H1 (cell line): ENCODE measurements around the gene PRPF4. TPM values are rescaled to one million over a fixed set of nuclear protein-coding genes. Genes with fewer than 3 reads are reported as not detected.

Experiments
- polyA plus RNA-seq, 7 experiments: library from polyadenylated mRNA; depleted of rRNA in 3 of 7; stranded (reverse) in 5 of 7; unstranded in 2 of 7; fragments of >200 nt in 5 of 7; fragments of 200-250 nt in 2 of 7; gene quantifications; 1 replicate in 5 of 7; 2 replicates in 1 of 7; 4 replicates in 1 of 7; pipeline versions ENCODE4 v1.2.1 to v1.2.3, GENCODE V29; 2011 to 2013; ENCODE audit warnings: missing spikeins in 2 of 7, mixed read lengths in 2 of 7
- total RNA-seq: library from RNA; stranded (reverse); fragmentation: NEBNext Ultra II Directional; extraction: Animal tissue kit (Norgen Biotek cat#: 25700); gene quantifications from 2 replicates; pipeline ENCODE4 v1.2.1, GENCODE V29; 2021

PRPF4 gene
- total and polyA plus RNA-seq, 2 of the 8 experiments (the other 6 are each of a cell fraction or from before 2014, with no cell fraction given): 15.2 to 33.4 TPM

Other genes starting within 250 kb of the PRPF4 start
- 4.4 and 5.1 TPM in 2 replicates for gene ZFP37, start 218.9 kb upstream of the PRPF4 start, total RNA-seq
- gene ZFP37, start 218.9 kb upstream of the PRPF4 start, polyA plus RNA-seq (2011; rRNA removed): 0.25 and 0.38 TPM in 2 replicates
- gene SLC31A2, start 124.7 kb upstream of the PRPF4 start, total RNA-seq: 1.5 and 2.0 TPM in 2 replicates
- gene SLC31A2, start 124.7 kb upstream of the PRPF4 start, polyA plus RNA-seq (2011; rRNA removed): 2.3 and 2.9 TPM in 2 replicates
- 13.8 and 13.9 TPM in 2 replicates for gene FKBP15, start 54.4 kb upstream of the PRPF4 start, total RNA-seq
- gene FKBP15, start 54.4 kb upstream of the PRPF4 start, polyA plus RNA-seq (2011; rRNA removed): 9.9 and 13.1 TPM in 2 replicates
- 40.7 and 40.8 TPM in 2 replicates for gene SLC31A1, start 54.1 kb upstream of the PRPF4 start, total RNA-seq
- 13.8 and 23.9 TPM in 2 replicates for gene SLC31A1, start 54.1 kb upstream of the PRPF4 start, polyA plus RNA-seq (2011; rRNA removed)
- gene CDC26, start 86 bp upstream of the PRPF4 start, total RNA-seq: 41.9 and 42.8 TPM in 2 replicates
- gene CDC26, start 86 bp upstream of the PRPF4 start, polyA plus RNA-seq (2011; rRNA removed): 15.3 and 31.5 TPM in 2 replicates
- gene RNF183, start 27.7 kb downstream of the PRPF4 start, total RNA-seq: not detected in 2 replicates
- 0.15 and 0.41 TPM in 2 replicates for gene RNF183, start 27.7 kb downstream of the PRPF4 start, polyA plus RNA-seq (2011; rRNA removed)
- gene WDR31, start 64.6 kb downstream of the PRPF4 start, total RNA-seq: 0.28 and 0.40 TPM in 2 replicates
- gene WDR31, start 64.6 kb downstream of the PRPF4 start, polyA plus RNA-seq (2011; rRNA removed): 0.27 and 0.33 TPM in 2 replicates
- gene BSPRY, start 73.9 kb downstream of the PRPF4 start, total RNA-seq: 5.5 and 6.5 TPM in 2 replicates
- gene BSPRY, start 73.9 kb downstream of the PRPF4 start, polyA plus RNA-seq (2011; rRNA removed): 10.9 and 12.1 TPM in 2 replicates
- 10.4 and 12.1 TPM in 2 replicates for gene HDHD3, start 101.3 kb downstream of the PRPF4 start, total RNA-seq
- gene HDHD3, start 101.3 kb downstream of the PRPF4 start, polyA plus RNA-seq (2011; rRNA removed): 25.3 and 26.9 TPM in 2 replicates
- gene ALAD, start 125.6 kb downstream of the PRPF4 start, total RNA-seq: 13.0 and 15.3 TPM in 2 replicates
- gene ALAD, start 125.6 kb downstream of the PRPF4 start, polyA plus RNA-seq (2011; rRNA removed): 8.2 and 17.3 TPM in 2 replicates
- gene POLE3, start 135.0 kb downstream of the PRPF4 start, total RNA-seq: 49.1 and 52.7 TPM in 2 replicates
- 52.2 and 77.3 TPM in 2 replicates for gene POLE3, start 135.0 kb downstream of the PRPF4 start, polyA plus RNA-seq (2011; rRNA removed)
- 0.36 and 0.52 TPM in 2 replicates for gene C9orf43, start 135.1 kb downstream of the PRPF4 start, total RNA-seq
- 0.35 and 0.44 TPM in 2 replicates for gene C9orf43, start 135.1 kb downstream of the PRPF4 start, polyA plus RNA-seq (2011; rRNA removed)
- gene RGS3, start 188.1 kb downstream of the PRPF4 start, total RNA-seq: 18.2 TPM in 2 replicates
- 12.6 and 15.1 TPM in 2 replicates for gene RGS3, start 188.1 kb downstream of the PRPF4 start, polyA plus RNA-seq (2011; rRNA removed)